BE2C (cell line): ENCODE measurements around the gene PRICKLE4.
"Not testable (repeated sequence)": the region's sequence is repeated elsewhere in the genome, so short reads cannot be mapped to it uniquely, and the experiment has no call there.

ENCODE experiments used
- DNase-seq: peaks from one replicate; pipeline ENCODE4 v3.0.0-alpha.2; 2020
- H3K27me3 ChIP-seq: fragments of 250-450 bp; sonication (Bioruptor Pico); 2 replicates; pipeline ENCODE4 v1.5.1; 2020; ENCODE audit warnings: mild to moderate bottlenecking
- H3K36me3 ChIP-seq: fragments of 250-450 bp; sonication (Bioruptor Pico); 2 replicates; pipeline ENCODE4 v1.5.1; 2020; ENCODE audit warnings: mild to moderate bottlenecking
- H3K4me1 ChIP-seq: fragments of 250-450 bp; sonication (Bioruptor Pico); 2 replicates; pipeline ENCODE4 v1.5.1; 2020
- H3K4me3 ChIP-seq: 2 replicates; pipeline ENCODE4 v1.5.1; 2011; ENCODE audit warnings: low read depth, low read length
- H3K9me3 ChIP-seq: fragments of 250-450 bp; sonication (Bioruptor Pico); 2 replicates; pipeline ENCODE4 v1.5.1; 2020
- CTCF ChIP-seq: IDR thresholded peaks from 2 replicates; pipeline ENCODE4 v1.5.1; 2012; ENCODE audit warnings: mild to moderate bottlenecking, low read depth, low read length

PRICKLE4 gene

DNA sequence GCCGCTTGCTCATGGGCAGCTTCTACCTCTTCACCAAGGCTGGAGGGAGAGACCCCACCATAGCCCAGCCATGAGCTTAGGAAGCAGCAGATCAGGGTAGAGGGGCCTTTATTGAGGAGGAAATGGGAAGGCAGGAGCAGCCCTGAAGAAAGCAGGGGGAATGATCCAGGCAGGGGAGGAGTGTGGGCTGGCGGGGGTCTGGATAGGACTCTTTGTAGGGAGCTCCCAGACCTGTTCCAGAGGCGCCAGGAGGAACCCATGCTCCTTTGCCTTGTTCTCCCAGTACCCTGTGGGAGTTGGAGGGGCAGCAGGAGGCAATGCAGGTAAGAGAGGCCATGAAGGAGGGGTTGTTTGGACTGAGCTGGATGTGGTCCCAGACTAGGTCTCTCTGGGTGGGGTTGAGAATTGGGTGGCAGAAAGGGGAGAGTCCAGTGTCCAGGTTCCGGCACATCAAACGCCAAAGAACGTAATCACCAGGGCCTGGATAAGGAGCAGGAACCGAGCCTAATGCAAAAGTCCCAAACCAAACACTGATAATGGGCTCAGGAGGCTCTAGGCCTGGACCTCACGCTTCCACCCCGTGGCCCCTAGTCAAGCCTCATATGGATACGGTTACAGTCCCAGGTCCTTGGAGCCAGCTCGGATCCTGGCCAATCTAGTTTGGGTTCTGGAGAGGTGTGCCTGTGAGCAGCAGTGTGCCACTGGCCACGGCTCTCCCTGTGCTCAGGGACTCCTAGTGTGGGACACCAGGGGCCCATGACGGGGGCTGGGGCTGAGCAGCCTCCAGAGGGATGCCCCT, 21.3 kb upstream of the PRICKLE4 start:
- TF ChIP-seq CTCF, result no peak
- Histone ChIP-seq H3K4me3 (no peak overlapping the region), H3K4me1 (peaks cover 2% of the 10 kb centered on the region; the same call in 1 of the 2 replicates), H3K9me3 (no peaks in the 10 kb centered on the region; the same call in 1 of the 2 replicates), H3K36me3 (no peaks in the 10 kb centered on the region), H3K27me3 (no peaks in the 10 kb centered on the region)
- no peak for DNase-seq

DNA sequence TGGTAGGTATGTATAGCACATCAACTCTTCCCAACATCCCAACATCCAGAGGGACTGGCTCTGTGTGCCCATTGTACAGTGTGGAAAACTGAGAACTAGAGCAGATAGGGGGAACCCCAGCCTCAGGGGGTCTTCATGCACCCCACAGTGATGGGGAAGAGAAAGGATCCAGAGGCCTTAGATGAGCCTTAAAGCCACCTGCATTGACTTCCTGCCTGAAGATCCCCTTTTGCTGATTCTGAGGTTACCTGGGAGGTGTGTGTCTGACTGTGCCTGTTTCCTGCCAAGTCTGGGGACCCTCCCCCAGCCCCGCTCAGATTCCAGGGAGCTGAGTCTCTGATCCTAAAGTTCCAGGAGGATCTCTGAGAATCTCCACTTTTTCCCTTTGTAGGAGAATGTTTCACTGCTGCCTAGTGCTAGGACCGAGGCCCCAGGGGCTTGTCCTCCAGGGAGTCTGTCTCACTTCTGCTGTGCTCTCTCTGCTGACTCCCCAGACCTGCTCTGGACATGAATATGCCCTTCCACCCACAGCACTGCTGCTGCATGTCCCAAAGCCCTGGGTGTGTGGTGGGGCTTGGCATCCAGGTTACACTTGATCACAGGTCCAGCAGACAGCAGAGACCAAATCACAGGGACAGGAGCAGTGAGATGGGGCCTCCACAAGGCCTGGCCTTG, 20.5 kb upstream of the PRICKLE4 start:
- peaks cover 3% of the 10 kb centered on the region; the same call in 1 of the 2 replicates for H3K4me1 ChIP-seq

DNA sequence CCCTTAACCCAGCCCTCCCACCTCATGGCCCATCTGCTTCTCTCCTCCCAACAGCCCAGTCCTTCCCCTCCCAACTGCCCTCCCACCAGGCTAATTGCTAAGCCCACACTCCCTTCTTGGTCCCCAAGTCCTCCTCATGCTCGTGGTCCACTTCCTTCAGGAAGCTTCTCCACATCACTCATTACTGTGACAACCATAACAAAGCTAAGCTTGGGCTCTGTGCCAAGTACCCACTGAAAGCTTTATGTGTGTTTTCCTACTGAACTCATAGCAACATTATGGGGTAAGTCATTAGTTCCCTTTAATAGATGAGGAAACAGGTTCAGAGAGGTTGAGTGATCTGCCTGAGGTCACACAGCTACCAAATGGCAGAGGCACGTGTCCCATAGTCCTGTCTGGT, 17.1 kb upstream of the PRICKLE4 start:
- Histone ChIP-seq H3K9me3 (no peaks in the 10 kb centered on the region), H3K36me3 (no peaks in the 10 kb centered on the region), H3K4me1 (peaks cover 24% of the 10 kb centered on the region), H3K27me3 (no peaks in the 10 kb centered on the region), H3K4me3 (no peak overlapping the region)
- no peak for TF ChIP-seq CTCF
- no peak for DNase-seq

More for the DNA sequence above, 20.5 kb upstream of the PRICKLE4 start:
- Histone ChIP-seq H3K27me3 (no peaks in the 10 kb centered on the region), H3K9me3 (no peaks in the 10 kb centered on the region; the same call in 1 of the 2 replicates), H3K4me3 (no peak overlapping the region), H3K36me3 (no peaks in the 10 kb centered on the region)
- no peak for TF ChIP-seq CTCF
- DNase-seq, result no peak

DNA sequence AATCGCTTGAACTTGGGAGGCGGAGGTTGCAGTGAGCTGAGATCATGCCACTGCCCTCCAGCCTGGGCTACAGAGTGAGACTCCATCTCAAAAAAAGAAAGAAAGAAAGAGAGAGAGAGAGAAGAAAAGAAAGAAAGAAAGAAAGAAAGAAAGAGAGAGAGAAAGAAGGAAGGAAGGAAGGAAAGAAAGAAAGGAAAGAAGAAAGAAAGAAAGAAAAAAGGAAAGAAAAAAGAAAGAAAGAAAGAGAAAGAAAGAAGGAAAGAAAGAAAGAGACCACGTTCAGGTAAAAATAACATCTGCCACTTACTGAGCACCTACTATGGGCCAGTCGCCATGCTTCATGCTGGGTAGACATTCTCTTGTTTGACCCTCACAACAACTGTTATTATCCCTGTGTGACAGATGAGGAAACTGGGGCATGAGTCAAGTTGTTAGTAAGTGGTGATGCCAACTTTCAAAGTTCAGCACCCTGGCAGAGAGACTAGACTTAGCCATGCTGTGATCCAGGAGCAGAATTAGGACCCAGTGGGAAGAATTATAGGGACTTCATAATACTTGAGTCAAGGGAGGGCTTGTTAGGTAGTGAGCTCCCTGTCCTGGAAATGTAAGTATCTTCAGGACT, 14.4 kb upstream of the PRICKLE4 start:
- not testable (repeated sequence) for H3K4me3 ChIP-seq, H3K27me3 ChIP-seq, DNase-seq, H3K36me3 ChIP-seq, H3K9me3 ChIP-seq
- H3K4me1 ChIP-seq, result peaks cover 30% of the 10 kb centered on the region

DNA sequence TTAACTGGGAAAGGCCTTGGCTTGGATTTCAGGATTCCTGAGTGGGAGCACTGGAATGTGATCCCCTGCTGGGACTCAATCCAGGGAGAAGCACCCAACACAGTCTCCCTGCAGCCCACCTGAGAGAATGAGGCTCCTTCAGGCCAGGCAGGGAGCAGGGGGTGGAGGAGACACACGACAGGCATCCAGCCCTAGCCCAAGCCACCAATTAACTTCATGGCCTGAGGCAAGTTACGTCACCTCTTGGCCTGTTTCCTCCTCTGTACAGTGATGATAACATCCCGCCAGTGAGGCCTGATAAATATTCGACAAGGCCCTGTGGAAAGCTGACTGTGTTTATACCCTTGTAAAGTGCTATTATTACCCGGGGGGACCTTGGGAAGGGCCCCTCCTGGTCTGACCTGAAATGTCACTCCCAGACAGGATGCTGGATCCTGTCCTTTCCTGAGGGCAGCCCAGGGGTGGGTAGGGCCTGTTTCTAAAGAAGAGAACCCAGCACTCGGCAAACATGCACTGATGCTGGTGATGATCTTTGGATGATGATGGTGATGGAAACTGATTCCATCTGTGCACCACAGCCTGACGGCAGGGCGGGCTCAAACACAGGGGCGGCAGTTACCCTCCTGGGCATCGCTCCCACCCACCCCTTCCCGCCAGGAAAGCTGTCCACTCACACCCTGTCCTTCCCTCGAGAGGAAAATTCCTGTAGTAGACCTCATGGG, 13.3 kb upstream of the PRICKLE4 start:
- Histone ChIP-seq H3K4me3 (no peak overlapping the region), H3K27me3 (no peaks in the 10 kb centered on the region), H3K36me3 (no peaks in the 10 kb centered on the region), H3K4me1 (peaks cover 30% of the 10 kb centered on the region), H3K9me3 (no peaks in the 10 kb centered on the region)
- DNase-seq, result peak; percentile 90
- TF ChIP-seq CTCF, result no peak
